Parathyroid adenoma (tissue), 2 donors: ENCODE data around the gene LIN7A.
A peak's percentile ranks its signal among the peaks of the same experiment; 100 is the strongest.

Experiments
- H2AFZ ChIP-seq: fragments of 300-600 bp; sonication (generic); one replicate; pipeline ENCODE4 v1.7.0; 2017; ENCODE audit warnings: antibody characterized with exemption, mild to moderate bottlenecking
- H3K27ac ChIP-seq: fragments of 300-600 bp; sonication (generic); one replicate; pipeline ENCODE4 v1.7.0; 2017
- H3K27me3 ChIP-seq: fragments of 300-600 bp; sonication (generic); one replicate; pipeline ENCODE4 v1.7.0; 2017; ENCODE audit warnings: low read length; ENCODE audit not compliant: control insufficient read depth, insufficient read depth
- H3K36me3 ChIP-seq: fragments of 300-600 bp; sonication (generic); one replicate; pipeline ENCODE4 v1.7.0; 2017; ENCODE audit warnings: low read length; ENCODE audit not compliant: control insufficient read depth, insufficient read depth
- H3K4me1 ChIP-seq: fragments of 300-600 bp; sonication (generic); one replicate; pipeline ENCODE4 v1.7.0; 2017; ENCODE audit warnings: control low read depth
- H3K4me2 ChIP-seq: fragments of 300-600 bp; sonication (generic); one replicate; pipeline ENCODE4 v1.7.0; 2017; ENCODE audit warnings: low read length
- H3K4me3 ChIP-seq: fragments of 300-600 bp; sonication (generic); one replicate; pipeline ENCODE4 v1.7.0; 2017; ENCODE audit warnings: low read depth, low read length
- H3K79me2 ChIP-seq: fragments of 300-600 bp; sonication (generic); one replicate; pipeline ENCODE4 v1.7.0; 2017; ENCODE audit warnings: control low read depth
- H3K9ac ChIP-seq: fragments of 300-600 bp; sonication (generic); one replicate; pipeline ENCODE4 v1.7.0; 2017; ENCODE audit warnings: mild to moderate bottlenecking
- H3K9me3 ChIP-seq: fragments of 300-600 bp; sonication (generic); one replicate; pipeline ENCODE4 v1.7.0; 2017; ENCODE audit warnings: low read length; ENCODE audit not compliant: control insufficient read depth
- CTCF ChIP-seq: fragments of 300-600 bp; sonication (generic); IDR thresholded peaks from one replicate; pipeline ENCODE4 v1.7.0; 2017; ENCODE audit warnings: antibody characterized with exemption, mild to moderate bottlenecking
- donor health status: primary hyperparathyroidism.

Gene LIN7A

DNA sequence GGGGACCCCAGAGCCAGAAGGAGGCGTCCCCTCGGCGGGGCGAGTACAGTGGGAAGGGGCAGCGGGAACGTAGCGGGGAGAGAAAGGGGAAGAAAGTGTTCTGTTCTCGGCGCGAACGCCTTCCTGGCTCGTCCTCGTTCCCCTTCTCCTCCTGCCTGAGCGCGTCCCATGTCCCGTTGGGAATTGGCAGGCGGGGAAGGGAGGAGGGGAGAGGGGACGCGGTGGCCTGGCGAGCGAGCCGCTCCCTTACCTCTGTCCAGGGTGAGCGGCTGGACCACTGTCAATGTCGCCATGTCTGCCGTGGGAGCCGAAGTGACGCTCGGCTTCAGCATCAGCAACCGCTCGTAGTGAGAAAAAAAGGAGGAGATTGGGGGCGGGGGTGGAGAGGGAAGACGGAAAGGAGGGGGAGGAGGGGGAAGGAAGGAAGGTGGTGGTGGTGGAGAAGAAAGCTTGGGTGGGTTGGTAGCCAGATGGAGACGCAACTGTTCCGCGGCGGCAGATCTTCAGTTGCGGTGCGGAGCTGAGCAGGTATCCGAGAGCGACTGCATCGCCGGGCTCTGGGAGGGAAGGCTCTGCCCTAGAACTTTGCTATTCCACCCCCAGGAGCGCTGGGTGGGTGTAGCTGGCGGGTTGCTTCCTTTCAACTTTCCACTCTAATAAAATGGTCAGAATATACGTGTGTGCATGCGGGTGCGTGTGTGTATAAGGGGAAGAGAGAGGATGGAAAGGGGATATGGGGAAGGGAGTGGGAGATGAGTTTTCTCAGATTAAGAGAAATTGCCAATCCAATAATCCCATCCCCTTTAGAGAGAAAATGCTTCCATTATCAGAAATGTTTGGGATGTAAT lies at the start of gene LIN7A:
Gene LIN7A, minus strand, starts transcription at position 544 of the 848 bp plus-strand sequence. Its CDS starts 212 bp downstream, at position 332.
- Histone ChIP-seq H3K4me1 (no peaks in the 10 kb centered on the region), H3K79me2 (no peaks in the 10 kb centered on the region), H3K27me3 (no peaks in the 10 kb centered on the region), H3K27ac (peak within 1 kb of the TSS; percentile 45), H3K9me3 (no peaks in the 10 kb centered on the region), H3K4me3 (peak within 1 kb of the TSS; percentile 66), H3K36me3 (no peaks in the 10 kb centered on the region), H3K9ac (no peak within 1 kb of the TSS), H3K4me2 (peak within 1 kb of the TSS; percentile 95), H2AFZ (peak within 1 kb of the TSS; percentile 82)
- no peak for TF ChIP-seq CTCF

DNA sequence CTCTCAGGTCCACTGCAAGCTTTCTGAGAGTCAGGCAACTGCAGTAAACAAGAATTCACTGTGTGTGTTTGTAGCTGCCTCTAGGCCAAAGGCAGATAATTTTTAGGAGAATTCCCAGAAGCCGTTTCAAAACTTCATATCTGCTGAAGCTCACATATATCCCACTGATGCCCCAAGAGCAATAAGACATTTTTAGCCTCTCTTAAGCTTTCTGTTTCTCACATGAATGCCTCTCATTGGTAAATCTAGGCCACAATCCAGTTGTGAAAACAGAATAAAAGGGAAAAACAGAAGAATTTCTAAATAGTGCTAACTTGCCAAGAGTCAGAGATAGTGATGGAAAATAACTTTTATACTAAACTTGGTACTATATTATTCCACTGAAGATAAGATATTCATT lies 48.5 kb upstream of the LIN7A start:
- Histone ChIP-seq H3K4me2 (no peak overlapping the region), H3K4me3 (no peak overlapping the region), H3K36me3 (no peaks in the 10 kb centered on the region), H3K79me2 (no peaks in the 10 kb centered on the region), H3K27ac (no peak overlapping the region), H3K9ac (no peak overlapping the region), H3K4me1 (no peaks in the 10 kb centered on the region), H3K9me3 (no peaks in the 10 kb centered on the region), H3K27me3 (no peaks in the 10 kb centered on the region), H2AFZ (no peak overlapping the region)
- TF ChIP-seq CTCF = no peak

DNA sequence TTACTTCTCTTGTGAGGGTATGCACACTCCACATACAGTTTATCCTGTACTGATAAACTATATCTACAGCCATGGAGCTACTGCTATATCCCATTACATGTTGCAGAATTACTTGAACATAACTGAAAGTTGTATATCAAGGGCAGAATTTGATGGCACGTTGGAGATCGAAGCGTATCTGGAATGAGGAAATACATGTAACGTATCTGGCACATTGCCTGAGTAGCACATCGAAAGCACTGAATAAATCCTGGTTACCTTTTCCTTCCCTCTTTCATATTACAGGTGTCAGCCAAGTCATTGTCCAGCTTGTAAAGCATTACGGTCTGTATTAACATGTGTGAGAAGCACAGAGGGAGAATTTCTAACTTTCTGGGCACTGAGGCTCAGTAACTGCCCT lies 42.1 kb upstream of the LIN7A start:
- no peak for TF ChIP-seq CTCF
- Histone ChIP-seq H3K4me3 (no peak overlapping the region), H3K9me3 (no peaks in the 10 kb centered on the region)

DNA sequence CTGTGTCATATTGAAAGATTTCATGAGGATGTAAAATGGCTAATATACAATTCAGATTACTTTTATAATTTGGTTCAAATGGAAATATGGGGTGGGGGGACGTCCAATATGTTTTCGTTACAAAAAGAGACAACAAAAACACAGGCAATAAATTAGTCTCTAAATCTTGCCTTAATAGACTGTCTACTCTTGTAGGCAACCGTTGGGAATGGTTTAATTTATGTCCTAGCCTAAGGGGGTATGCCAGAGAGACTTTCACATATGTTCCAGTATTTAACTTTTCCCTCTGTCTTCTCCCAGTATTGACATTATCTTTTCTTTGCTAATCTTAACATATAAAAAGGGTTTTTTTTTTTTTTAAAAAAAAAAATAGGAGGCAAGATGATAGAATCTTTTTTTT lies 41.5 kb upstream of the LIN7A start:
- Histone ChIP-seq H2AFZ (no peak overlapping the region), H3K27ac (no peak overlapping the region), H3K79me2 (no peaks in the 10 kb centered on the region), H3K9ac (no peak overlapping the region), H3K4me3 (no peak overlapping the region), H3K4me2 (no peak overlapping the region), H3K9me3 (no peaks in the 10 kb centered on the region), H3K4me1 (no peaks in the 10 kb centered on the region), H3K36me3 (no peaks in the 10 kb centered on the region), H3K27me3 (no peaks in the 10 kb centered on the region)
- TF ChIP-seq CTCF = no peak

More for the DNA sequence above, 42.1 kb upstream of the LIN7A start:
- Histone ChIP-seq H3K4me1 (no peaks in the 10 kb centered on the region), H3K36me3 (no peaks in the 10 kb centered on the region), H2AFZ (no peak overlapping the region), H3K27ac (no peak overlapping the region), H3K9ac (no peak overlapping the region), H3K4me2 (no peak overlapping the region), H3K27me3 (no peaks in the 10 kb centered on the region), H3K79me2 (no peaks in the 10 kb centered on the region)

GRCh38 chr12:80977346-80977745 lies 39.6 kb upstream of the LIN7A start:
- Histone ChIP-seq H3K4me1 (no peaks in the 10 kb centered on the region), H3K9me3 (no peaks in the 10 kb centered on the region), H3K36me3 (no peaks in the 10 kb centered on the region)

More at GRCh38 chr12:80977346-80977745, 39.6 kb upstream of the LIN7A start:
- TF ChIP-seq CTCF = no peak
- H3K9ac ChIP-seq = no peak overlapping the region
- H3K4me3 ChIP-seq = no peak overlapping the region
- H3K27ac ChIP-seq = no peak overlapping the region
- H3K27me3 ChIP-seq = no peaks in the 10 kb centered on the region
- no peak overlapping the region for H3K4me2 ChIP-seq
- no peaks in the 10 kb centered on the region for H3K79me2 ChIP-seq
- H2AFZ ChIP-seq = no peak overlapping the region
